GM11168 (cell line): Measurements from ENCODE around the gene MPND.

Experiments used
- in situ Hi-C: fragments of 300-500 bp; cut with MboI; formaldehyde crosslinking; loops from one replicate; pipeline ENCODE4 v1.12.0; 2022; ENCODE audit warnings: low sequenced_read_pairs; ENCODE audit not compliant: unreplicated experiment

The MPND gene

GRCh38 chr19:4393947-4394590 lies 50.7 kb downstream of the MPND start:
- in situ Hi-C loops: no loop called here

DNA sequence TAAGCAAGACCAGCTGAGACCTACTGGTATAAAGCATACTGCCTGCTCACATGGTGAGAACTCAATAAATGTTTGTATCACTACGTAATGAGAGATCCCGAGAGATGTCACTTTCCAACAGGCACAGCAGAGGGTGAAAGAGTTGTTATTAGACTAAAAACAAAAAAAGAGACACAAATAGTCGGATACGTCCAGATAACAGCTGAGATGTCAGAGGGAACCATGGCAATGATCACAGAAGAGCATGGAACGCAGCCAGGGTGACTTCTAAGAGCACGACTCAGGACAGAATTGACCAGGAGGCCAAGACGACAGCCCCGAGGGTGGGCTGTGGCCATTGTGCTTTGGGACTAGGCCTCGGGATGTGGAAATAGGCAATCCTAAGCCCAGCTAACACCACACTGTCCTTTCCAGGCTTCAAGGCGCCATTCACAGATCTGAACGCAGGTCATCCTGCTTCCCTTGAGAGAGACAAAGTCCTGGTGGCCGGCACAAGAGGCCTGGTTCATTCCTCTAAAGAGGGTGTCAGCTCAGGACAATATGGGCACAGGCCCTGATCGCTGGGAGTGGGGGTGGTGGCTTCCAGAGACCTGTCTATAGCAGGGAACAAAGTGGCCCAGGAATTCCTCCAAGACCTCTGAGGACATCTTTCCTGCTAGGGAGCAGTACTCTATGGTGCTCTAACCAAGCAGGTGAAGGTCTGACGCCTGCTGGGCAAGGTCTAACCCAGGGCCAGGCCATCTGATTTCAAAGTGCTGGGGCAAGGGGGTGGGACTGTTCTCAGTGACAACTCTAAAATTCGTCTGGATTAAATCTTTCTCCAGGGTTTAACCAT lies 53.8 kb downstream of the MPND start:
- in situ Hi-C loops: no loop called here

GRCh38 chr19:4399812-4400134 lies 56.4 kb downstream of the MPND start:
- in situ Hi-C loops: no loop called here

DNA sequence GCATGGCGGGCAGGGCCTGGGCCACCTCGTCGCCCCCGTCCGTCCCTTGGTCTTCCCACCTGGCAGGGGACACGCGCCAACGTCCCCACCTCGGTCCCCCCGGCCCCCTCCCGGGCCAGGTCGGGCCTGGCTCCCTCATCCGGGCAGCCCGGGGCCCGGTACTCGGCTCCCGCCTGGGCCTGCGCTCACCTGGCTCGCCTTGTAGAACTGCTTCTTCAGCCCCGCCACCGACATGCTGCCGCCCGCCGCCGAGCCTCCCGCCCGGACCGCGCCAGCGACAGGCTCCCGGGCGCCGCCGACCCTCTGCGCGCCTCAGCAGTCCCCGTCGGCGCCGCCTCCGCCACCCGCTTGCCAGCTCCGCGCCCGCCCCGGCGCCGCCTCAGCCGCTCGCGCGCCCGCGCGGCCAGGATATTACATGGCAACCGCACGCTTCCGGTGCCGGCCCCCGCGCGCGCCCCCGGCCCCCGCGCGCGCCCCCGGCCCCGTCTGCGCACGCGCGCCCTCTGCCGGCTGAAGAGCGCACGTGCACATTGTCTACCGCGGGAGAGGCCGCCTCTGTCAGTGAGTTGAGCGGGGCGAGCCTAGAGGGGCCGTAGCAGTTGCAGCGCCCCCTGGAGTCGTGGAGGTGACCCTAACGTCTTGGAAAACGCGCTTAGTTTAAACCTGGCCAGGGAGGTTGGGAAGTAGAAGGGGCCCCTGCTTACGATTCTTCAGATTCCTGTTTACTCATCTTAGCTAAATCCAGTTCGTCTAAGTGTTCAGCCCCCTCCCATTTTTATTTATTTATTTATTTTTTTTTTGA lies 57.0 kb downstream of the MPND start, which contains the start of gene SH3GL1:
Gene SH3GL1, minus strand, starts transcription at position 413 of the 802 bp plus-strand sequence. Its CDS starts 179 bp downstream, at position 234.
- in situ Hi-C loops: no loop called here

GRCh38 chr19:4401769-4402170 lies 58.4 kb downstream of the MPND start:
- in situ Hi-C loops: no loop called here

DNA sequence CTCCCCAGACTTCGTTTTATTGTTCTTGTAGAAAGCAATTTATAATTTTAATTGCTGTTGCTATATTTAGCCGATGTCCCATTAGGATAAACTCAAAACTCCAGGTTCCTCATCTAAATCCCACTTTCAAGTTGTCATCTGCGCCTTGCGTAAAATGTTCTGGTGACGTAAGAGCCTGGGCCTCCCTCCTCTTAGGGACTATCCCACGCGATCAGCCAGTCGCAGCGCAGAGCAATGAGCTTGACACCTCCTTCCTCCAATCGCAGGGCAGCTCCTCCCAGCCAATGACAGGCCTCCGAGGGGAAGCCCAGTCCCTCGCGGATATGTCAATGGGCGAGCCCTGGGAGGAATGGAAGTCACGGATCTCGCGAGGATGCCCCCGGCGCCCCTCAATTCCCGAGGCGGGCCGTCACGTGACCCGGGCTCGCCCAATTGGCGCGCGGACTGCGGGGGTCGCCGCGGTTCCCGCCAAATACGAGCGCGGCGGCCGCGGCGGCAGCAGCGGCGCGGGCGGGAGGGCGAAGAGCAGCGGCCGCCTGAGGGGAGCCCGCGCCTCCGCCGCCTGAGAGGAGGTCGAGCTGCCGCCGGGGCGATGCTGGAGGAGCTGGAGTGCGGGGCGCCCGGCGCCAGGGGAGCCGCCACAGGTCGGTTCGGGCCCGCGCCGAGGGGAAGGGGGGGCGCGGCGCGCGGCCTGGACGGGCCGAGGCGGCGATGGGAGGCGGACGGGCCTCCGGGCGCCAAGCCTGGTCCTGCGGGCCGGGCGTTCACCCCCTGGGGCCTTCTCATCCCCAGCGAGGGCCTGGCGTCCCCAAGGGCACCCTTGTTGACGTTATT lies 59.0 kb downstream of the MPND start, which contains the start of gene CHAF1A:
Gene CHAF1A, plus strand, starts transcription at position 470 of the 834 bp plus-strand sequence. Its CDS starts 123 bp downstream, at position 593.
- in situ Hi-C loops: no loop called here

- in situ Hi-C loops: no loop called here
Observed at GRCh38 chr19:4403005-4403761, 59.8 kb downstream of the MPND start.

DNA sequence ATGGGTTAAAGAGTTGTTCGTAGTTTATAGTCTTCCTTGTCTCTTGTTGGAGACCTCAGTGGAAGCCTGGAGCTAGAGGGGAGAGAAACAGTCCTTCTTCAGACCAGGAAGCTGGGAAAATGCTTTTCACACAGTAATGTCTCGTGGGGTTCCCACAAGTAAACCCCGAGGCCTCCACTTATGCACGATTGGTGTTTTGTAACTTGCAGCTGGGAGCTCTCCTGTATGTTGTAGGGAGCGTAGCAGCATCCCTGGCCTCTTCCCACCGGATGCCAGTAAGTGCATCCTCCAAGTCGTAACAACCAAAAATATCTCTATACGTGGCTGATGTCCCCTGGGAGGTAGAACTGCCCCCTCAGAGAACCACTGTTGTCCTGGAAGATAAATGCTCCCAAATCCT lies 62.6 kb downstream of the MPND start:
- in situ Hi-C loops: no loop called here

- in situ Hi-C loops: no loop called here
Observed at GRCh38 chr19:4406626-4407025, 63.3 kb downstream of the MPND start.

DNA sequence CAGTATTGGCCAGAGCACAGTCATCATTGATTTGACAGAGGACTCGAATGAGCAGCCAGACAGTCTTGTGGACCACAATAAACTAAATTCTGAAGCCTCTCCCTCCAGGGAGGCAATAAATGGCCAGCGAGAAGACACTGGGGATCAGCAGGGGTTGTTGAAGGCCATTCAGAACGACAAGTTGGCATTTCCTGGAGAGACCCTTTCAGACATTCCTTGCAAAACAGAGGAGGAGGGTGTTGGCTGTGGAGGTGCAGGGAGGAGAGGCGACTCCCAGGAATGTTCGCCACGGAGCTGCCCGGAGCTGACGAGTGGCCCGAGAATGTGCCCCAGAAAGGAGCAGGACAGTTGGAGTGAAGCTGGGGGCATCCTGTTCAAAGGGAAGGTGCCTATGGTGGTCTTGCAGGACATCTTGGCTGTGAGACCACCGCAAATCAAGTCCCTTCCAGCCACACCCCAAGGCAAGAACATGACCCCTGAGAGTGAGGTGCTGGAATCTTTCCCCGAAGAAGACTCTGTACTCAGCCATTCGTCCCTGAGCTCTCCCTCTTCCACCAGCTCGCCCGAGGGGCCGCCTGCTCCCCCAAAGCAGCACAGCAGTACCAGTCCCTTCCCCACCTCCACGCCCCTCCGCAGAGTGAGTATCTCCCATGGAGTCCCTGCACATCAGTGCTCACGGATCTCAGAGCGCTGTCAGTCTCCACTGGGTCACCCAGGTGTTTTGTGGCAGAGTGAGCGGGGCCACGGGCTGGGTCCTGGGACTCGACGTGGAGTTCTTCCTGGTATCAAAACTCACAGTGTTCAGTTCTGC lies 66.0 kb downstream of the MPND start:
- in situ Hi-C loops: no loop called here
